GM12874 (cell line): ENCODE results near the gene TRERF1.

Source experiments
- CTCF ChIP-seq: IDR thresholded peaks from 2 replicates; pipeline ENCODE4 v1.5.1; 2011; ENCODE audit warnings: low read depth, mild to moderate bottlenecking, control low read depth, low read length, moderate library complexity; ENCODE audit not compliant: insufficient read depth

TRERF1 gene

GRCh38 chr6:42380228-42380979 lies 71.3 kb downstream of the TRERF1 start:
- no peak for TF ChIP-seq CTCF

DNA sequence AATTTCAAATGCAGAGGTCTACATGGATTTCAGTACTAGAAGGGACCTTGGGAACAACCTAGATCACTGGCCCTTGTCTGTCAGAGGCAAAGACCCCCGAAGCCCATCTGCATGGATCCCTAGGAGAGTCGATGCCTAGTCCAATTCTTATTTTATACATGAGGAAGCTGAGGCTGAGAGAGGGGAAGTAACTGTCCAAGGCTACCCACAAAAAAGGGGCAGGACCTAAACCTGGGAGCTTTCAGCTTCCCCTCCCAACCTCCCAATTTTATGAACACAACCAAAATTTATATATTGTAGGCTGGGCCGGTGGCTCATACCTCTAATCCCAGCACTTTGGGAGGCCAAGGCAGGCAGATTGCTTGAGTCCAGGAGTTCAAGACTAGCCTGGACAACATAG lies 73.2 kb downstream of the TRERF1 start:
- no peak for TF ChIP-seq CTCF

DNA sequence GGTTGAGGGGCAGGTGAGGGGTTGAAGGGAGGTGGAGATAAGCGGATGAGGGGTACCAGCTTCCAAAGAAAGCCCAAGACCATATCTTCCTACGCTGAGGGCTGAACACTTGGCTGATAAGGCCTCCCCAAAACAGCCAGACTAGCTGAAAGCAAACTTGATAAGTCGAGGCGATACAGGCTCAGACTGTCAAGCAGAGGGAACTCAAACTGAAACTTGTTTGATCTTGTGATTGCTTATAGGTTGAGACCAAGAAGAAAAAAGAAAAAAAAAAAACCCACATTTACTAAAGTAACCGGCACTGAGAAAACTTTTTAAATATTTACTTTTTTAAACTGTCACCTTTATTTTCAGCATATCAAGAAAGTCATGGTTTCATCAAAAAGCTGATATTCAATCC lies 73.6 kb downstream of the TRERF1 start:
- TF ChIP-seq CTCF = no peak

DNA sequence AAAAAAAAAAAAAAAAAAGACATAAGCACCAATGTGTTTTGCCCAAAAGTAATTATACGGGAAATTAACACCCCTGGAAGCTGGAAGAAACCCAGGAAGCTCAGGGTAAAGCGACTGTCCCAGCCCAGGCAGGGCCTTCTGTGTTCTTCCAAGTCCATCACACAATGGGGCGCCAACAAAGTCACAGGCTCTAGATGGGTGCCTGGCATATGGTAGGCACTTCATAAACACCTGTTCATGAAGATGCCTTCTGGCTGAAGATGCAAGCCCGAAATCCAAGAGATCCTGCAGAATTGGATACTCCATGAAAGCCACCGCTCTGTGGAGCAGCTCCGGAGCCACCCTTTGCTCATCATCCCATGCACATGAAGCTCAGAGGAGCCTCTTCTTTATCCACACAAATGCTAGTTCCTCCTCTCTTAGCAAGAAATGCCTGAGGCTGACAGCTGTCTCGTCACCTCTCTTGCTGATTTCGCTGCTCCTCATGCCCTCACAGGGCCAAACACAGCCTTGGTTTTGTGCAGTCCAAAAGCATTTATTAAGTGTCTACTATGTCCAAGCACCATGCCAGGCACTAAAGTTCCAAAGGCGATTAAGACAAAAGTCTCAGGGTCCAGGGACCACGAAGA lies 76.6 kb downstream of the TRERF1 start:
- no peak for TF ChIP-seq CTCF

GRCh38 chr6:42374018-42374669 lies 77.6 kb downstream of the TRERF1 start:
- no peak for TF ChIP-seq CTCF

DNA sequence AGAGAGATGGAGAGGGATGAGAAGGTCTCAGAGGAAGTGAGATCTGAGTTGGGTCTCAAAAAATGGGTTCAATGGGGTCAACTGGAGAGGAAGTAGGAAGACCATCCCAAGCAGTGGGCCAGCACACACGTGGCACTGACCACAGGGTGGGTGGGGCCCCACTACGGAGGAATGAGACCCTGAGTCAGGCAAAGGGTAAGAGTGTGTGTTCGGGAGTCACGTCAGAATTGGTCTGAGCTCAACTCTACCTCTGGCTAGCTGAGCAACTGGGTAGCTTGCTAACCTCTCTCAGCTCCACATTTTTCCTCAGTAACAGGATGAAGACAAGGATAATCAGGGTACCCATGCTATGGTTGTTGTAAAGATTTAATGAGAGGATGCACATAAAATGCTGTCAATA lies 79.0 kb downstream of the TRERF1 start:
- TF ChIP-seq CTCF = no peak

- TF ChIP-seq CTCF = no peak
These were observed 81.3 kb downstream of the TRERF1 start for GRCh38 chr6:42370323-42370985.
